Measurements from ENCODE around the gene PKDREJ.

GRCh38 chr22:46272762-46273431 lies 9.8 kb upstream of the PKDREJ start:
- TF ChIP-seq POLR2A (IDR thresholded peaks at IDR 0.05) (no peak), CTCF (IDR thresholded peaks at IDR 0.05) (no peak)

All from body of pancreas (tissue), 4 donors.